ENCODE results near the gene ZFAND3. TPM values are rescaled to one million over a fixed set of nuclear protein-coding genes. Genes with fewer than 3 reads are reported as not detected.
"Not testable (repeated sequence)": the region's sequence is repeated elsewhere in the genome, so short reads cannot be mapped to it uniquely, and the experiment has no call there.

ZFAND3 gene
- total RNA-seq, 6 experiments from 2014 or later = 75.2 to 93.2 (median 87.0) TPM

DNA sequence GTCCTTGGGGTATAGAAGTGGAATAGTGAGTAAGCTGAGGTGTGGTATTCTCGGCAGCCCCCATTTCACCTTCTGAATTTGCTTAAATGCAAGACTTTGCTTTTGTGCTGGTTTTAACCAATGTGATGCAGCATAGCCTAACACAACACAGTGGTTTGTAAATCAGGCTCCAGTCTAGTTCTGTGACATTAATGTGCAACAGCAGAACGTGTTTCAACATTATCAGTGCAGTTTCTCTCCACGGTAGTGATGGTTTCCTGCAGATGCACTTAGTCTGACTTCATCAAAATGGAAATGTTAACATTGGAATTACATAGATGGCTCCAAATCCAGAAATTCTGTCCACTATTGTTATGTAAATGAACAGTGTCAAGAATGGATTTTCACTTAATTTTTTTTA, 139.5 kb downstream of the ZFAND3 start:
- no peak overlapping the region for H3K4me3 Mint-ChIP-seq
- TF ChIP-seq, protein P1, sequence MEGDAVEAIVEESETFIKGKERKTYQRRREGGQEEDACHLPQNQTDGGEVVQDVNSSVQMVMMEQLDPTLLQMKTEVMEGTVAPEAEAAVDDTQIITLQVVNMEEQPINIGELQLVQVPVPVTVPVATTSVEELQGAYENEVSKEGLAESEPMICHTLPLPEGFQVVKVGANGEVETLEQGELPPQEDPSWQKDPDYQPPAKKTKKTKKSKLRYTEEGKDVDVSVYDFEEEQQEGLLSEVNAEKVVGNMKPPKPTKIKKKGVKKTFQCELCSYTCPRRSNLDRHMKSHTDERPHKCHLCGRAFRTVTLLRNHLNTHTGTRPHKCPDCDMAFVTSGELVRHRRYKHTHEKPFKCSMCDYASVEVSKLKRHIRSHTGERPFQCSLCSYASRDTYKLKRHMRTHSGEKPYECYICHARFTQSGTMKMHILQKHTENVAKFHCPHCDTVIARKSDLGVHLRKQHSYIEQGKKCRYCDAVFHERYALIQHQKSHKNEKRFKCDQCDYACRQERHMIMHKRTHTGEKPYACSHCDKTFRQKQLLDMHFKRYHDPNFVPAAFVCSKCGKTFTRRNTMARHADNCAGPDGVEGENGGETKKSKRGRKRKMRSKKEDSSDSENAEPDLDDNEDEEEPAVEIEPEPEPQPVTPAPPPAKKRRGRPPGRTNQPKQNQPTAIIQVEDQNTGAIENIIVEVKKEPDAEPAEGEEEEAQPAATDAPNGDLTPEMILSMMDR (IDR thresholded peaks at IDR 0.05) = no peak
- H3K9me3 Mint-ChIP-seq = peaks cover 16% of the 10 kb centered on the region
- no peak for DNase-seq
- H3K27ac Mint-ChIP-seq = no peak overlapping the region
- peaks cover 25% of the 10 kb centered on the region for H3K36me3 Mint-ChIP-seq (ENCODE audit: low read depth)
- H3K27me3 Mint-ChIP-seq (ENCODE audit: insufficient read depth) = no peaks in the 10 kb centered on the region; the same call in 1 of the 2 replicates
- 0 out of 2 replicates have a peak, but pooled peaks cover under 1% of the 10 kb centered on the region for H3K4me1 Mint-ChIP-seq (ENCODE audit: low read depth)

DNA sequence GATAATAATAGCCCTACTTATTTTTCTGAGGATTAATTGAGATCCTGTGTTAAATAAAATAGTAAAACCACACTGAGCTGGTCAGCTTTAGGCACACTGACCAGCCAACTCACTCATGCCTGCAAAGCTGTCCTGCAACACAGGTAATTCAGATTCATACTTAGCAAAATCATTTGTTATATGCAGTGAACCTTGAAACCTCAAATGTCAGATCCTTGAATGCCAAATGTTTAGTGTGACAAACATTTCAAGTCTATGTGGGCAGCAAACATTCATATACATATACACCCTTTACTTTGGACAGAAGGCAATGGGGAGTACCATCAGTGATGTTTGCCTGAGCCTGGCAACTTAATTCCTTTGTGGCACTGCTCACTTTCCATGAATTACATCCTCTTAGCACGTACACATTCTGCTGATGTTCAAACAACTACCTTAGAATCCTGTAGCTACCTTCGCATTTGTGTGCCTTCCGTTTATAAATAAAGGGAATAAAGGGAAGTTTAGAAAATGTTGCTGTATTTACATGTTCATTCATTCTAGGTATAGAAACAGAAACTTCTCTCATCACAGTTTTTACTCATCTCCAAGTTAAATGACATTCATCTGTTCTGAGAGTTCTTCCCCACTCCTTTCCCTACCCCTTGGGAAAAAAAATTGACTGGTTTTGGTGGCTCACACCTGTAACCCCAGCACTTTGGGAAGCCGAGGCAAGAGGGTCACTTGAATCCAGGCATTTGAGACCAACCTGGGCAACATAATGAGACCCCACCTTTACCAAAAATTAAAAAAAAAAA, 140.8 kb downstream of the ZFAND3 start:
- Mint-ChIP-seq H3K4me1 (ENCODE audit: low read depth) (peaks cover 13% of the 10 kb centered on the region), H3K36me3 (ENCODE audit: low read depth) (peaks cover 29% of the 10 kb centered on the region), H3K27me3 (ENCODE audit: insufficient read depth) (peaks cover 1% of the 10 kb centered on the region), H3K9me3 (peaks cover 16% of the 10 kb centered on the region), H3K4me3 (no peak overlapping the region), H3K27ac (no peak overlapping the region)
- DNase-seq = no peak
- TF ChIP-seq, protein P1 (IDR thresholded peaks at IDR 0.05) = no peak

DNA sequence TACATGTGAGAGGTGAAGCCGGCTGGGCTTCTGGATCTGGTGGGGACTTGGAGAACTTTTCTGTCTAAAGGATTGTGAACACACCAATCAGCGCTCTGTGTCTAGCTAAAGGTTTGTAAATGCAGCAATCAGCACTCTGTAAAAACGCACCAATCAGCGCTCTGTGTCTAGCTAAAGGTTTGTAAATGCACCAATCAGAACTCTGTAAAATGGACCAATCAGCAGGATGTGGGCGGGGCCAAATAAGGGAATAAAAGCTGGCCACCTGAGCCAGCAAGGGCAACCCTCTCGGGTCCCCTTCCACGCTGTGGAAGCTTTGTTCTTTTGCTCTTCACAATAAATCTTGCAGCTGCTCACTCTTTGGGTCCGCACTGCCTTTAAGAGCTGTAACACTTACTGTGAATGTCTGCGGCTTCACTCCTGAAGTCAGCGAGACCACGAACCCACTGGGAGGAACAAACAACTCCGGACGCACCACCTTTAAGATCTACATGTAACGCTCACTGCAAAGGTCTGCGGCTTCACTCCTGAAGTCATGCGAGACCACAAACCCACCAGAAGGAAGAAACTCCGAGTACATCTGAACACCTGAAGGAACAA, 143.1 kb downstream of the ZFAND3 start:
- peaks cover 36% of the 10 kb centered on the region for H3K36me3 Mint-ChIP-seq (ENCODE audit: low read depth)
- H3K9me3 Mint-ChIP-seq = peaks cover 16% of the 10 kb centered on the region
- H3K27ac Mint-ChIP-seq; H3K4me3 Mint-ChIP-seq; H3K27me3 Mint-ChIP-seq (ENCODE audit: insufficient read depth); DNase-seq: not testable (repeated sequence)
- peaks cover 35% of the 10 kb centered on the region for H3K4me1 Mint-ChIP-seq (ENCODE audit: low read depth)

DNA sequence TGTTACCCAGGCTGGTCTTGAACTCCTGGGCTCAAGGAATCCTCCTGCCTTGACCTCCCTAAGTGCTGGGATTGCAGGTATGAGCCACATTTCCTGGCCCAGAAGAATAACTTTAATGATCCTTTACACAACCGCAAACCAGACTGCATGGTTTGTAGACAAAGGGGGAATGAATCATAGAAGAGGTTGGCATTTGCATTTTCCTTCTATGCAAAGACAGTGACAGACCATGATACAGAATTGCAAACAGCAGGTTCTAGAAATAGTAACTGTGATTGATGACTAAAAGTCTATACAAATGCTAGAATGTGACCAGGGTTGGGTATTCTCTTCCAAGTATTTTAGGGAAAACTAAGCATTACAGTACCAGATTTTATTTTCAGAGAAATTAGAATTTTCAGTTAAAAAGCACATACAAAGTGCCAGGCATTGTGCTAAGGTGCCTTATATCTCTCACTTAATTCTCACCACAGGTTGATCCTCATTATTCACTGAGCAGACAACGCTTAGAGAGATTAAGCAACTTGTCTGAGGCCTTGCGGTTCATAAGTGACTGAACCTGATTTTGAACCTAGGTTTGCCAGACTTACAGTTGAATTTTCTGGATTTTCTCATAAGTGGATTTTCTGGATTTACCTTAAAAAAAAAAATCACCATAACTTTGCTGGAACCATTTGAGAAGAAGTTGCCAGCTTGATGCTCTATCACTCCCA, 146.6 kb downstream of the ZFAND3 start:
- H3K27me3 Mint-ChIP-seq (ENCODE audit: insufficient read depth) = peaks cover 1% of the 10 kb centered on the region
- peak; percentile 48 for DNase-seq
- H3K27ac Mint-ChIP-seq = peak overlapping the region; percentile 68
- TF ChIP-seq, protein P1 (IDR thresholded peaks at IDR 0.05) = no peak
- H3K36me3 Mint-ChIP-seq (ENCODE audit: low read depth) = peaks cover 46% of the 10 kb centered on the region
- peak overlapping the region; percentile 25 for H3K4me3 Mint-ChIP-seq
- peaks cover 48% of the 10 kb centered on the region for H3K4me1 Mint-ChIP-seq (ENCODE audit: low read depth)
- peaks cover 17% of the 10 kb centered on the region for H3K9me3 Mint-ChIP-seq

DNA sequence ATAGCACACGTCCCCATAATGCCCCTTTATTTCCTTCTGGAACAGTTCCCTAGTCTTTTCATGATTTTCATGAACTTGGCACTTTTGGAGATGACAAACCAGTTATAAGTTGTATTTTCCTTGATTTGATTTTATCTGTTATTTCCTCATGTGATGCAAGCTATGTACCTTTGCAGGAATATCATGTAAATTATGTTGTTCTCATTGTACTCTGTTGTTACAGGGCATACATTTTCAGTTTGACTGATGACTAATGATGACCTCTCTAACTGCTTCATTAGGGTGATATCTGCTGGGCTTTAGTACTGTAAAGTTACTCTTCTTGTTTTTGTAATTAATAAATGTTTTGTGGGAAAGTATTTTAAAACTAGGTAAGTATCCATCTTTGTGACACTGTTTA, 147.3 kb downstream of the ZFAND3 start:
- DNase-seq = no peak
- peaks cover 1% of the 10 kb centered on the region for H3K27me3 Mint-ChIP-seq (ENCODE audit: insufficient read depth)
- peaks cover 42% of the 10 kb centered on the region for H3K36me3 Mint-ChIP-seq (ENCODE audit: low read depth)
- H3K4me1 Mint-ChIP-seq (ENCODE audit: low read depth) = peaks cover 48% of the 10 kb centered on the region
- peak overlapping the region; percentile 4; the same call in 1 of the 2 replicates for H3K4me3 Mint-ChIP-seq
- H3K9me3 Mint-ChIP-seq = peaks cover 14% of the 10 kb centered on the region
- TF ChIP-seq, protein P1 (IDR thresholded peaks at IDR 0.05) = no peak
- H3K27ac Mint-ChIP-seq = peak overlapping the region; percentile 24; the same call in 1 of the 2 replicates
